NCI-H524 treated with DMSO at 0.1 percent for 48 hours (cell line): ENCODE data around the gene NOVA2.

Experiments used
- DNase-seq: peaks from one replicate; lab custom pipeline; 2025; lab: John Stamatoyannopoulos, UW

The NOVA2 gene

GRCh38 chr19:45960595-45961235, 12.9 kb downstream of the NOVA2 start:
- no peak for DNase-seq

- DNase-seq = no peak
Measured at GRCh38 chr19:45959517-45960025, 14.1 kb downstream of the NOVA2 start.

DNA sequence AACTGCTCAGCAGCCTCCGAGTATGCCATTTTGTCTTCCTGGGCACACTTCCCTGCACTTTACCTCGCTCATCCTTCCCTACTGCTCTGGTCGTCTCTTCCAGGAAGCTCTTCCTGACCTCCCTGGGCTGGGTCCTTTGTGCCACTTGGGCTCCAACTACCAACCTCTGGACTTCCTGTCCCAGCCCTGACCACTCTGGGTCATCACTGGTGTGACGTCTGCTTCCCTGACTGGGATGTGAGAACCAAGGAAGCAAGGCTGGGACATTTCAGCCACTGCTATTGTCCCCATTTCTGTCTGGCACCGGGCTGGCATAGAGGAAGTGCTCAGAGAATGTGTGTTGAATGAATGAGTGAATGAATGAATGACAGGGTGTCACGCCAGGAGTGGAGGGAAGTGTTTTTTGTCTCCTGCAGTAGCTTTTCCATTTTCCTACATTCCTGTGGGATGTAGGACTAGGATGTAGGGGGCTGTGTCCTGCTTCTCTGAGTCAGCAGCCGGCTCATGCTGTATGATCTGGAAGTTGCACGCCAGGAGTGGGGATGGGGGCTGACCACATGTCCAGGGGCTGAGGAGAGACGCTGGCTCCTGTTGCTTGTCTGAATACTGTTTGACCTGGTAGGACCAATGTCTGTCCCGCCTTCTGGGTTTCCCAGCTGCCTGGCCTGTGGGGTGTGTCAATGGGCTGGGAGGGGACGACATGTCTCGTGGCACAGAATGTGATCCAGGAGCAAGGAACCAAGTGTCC, 14.7 kb downstream of the NOVA2 start:
- no peak for DNase-seq

DNA sequence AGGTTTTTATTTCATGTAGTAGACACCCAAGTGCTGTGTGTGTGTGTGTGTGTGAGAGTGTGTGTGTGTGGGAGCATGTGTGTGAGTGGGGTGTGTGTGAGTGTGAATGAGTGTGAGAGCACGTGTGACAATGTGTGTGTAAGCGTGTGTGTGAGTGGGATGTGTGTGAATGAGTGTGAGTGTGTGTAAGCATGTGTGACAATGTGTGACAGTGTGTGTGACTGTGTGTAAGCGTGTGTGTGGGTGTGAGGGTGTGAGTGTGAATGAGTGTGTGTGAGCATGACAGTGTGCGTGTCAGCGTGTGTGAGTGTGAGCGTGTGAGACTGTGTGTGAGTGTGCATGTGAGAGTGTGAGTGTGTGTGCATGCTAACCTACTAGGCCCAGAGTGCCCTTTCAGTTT, 15.3 kb downstream of the NOVA2 start:
- no peak for DNase-seq

GRCh38 chr19:45955905-45956608, 17.6 kb downstream of the NOVA2 start:
- no peak for DNase-seq

DNA sequence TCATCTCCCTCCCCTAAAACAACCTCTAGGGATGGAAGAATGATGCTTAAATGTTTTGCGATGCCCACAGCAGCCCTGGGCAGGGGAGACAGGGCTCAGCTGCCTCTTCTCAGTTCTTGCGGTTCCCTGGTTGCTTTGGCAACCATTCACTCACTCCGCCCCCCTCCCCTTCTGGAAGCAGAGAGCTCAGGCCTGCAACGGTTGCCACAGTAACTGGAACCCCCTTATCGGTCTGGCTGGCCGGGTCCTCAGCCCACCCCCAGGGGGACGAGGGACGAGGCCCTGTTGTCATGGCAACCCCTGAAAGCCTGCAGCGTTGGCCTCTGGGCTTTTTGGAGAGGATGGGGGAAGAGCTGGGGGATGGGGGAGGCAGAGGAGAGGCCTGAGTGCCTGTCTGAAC, 19.5 kb downstream of the NOVA2 start:
- peak; percentile 15 for DNase-seq

GRCh38 chr19:45953676-45954075, 20.0 kb downstream of the NOVA2 start:
- no peak for DNase-seq

GRCh38 chr19:45952686-45953505, 20.8 kb downstream of the NOVA2 start:
- peak; percentile 76 for DNase-seq

- DNase-seq = no peak
Measured at GRCh38 chr19:45952341-45952685, 21.4 kb downstream of the NOVA2 start.

GRCh38 chr19:45947926-45948325, 25.7 kb downstream of the NOVA2 start:
- DNase-seq = no peak

DNA sequence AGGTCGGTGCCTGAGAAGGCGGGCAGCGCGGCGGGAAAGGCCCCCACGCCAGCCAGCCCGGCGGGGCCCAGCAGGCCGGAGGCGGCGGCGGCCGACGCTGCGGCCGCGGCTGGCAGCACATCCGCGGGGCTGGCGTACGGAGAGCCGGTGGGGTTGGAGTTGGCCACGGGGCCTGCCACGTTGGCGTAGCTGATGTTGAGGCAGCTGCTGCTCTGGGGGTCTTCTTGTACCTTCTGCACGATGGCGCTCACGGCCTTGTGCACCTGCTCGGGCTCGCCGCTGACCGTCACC, 33.2 kb downstream of the NOVA2 start:
- no peak for DNase-seq

- no peak for DNase-seq
Measured at GRCh38 chr19:45939792-45940514, 33.7 kb downstream of the NOVA2 start.

- no peak for DNase-seq
Measured at GRCh38 chr19:45938733-45939319, 34.8 kb downstream of the NOVA2 start.

- no peak for DNase-seq
Measured at GRCh38 chr19:45935267-45935666, 38.4 kb downstream of the NOVA2 start.

- no peak for DNase-seq
Measured at GRCh38 chr19:45934551-45935230, 39.0 kb downstream of the NOVA2 start.

GRCh38 chr19:45933759-45934158, 39.9 kb downstream of the NOVA2 start:
- no peak for DNase-seq

DNA sequence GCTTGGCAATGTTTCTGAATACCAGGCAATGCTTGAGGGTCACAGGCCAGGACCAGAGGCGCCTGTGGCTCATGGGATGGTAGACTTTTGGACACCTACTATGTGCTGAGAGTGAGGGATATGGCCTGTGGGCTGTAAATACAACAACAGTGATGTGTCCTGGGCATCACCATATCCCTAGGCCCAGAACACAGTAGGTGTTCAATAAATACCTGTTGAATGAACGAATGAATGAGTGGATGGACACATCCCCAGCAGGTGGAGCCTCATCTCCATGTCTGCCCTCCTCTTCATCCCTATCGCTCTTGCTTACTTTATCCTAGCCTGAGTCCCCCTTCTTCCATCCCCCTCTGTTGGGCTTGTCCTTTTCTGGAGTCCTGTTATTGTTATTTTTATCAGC, 42.6 kb downstream of the NOVA2 start:
- no peak for DNase-seq

DNA sequence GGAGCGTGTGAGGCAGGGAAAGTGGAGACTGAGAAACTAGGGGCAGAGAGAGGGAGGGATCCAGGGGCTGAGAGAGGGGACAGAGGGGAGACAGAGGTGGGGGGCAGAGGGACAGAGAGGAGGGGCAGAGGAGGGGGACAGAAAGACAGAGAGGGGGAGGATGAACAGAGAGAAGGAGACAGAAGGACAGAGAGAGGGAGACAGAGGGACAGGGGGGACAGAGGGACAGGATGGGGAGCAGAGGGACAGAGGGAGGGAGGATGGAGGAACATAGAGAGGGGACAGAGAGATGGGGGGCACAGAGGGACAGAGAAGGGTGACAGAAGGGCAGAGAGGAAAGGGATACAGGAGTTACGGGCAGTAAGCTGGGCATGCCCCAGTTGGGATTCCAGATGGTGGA, 44.4 kb downstream of the NOVA2 start:
- no peak for DNase-seq

GRCh38 chr19:45927565-45928261, 46.0 kb downstream of the NOVA2 start:
- peak; percentile 60 for DNase-seq

DNA sequence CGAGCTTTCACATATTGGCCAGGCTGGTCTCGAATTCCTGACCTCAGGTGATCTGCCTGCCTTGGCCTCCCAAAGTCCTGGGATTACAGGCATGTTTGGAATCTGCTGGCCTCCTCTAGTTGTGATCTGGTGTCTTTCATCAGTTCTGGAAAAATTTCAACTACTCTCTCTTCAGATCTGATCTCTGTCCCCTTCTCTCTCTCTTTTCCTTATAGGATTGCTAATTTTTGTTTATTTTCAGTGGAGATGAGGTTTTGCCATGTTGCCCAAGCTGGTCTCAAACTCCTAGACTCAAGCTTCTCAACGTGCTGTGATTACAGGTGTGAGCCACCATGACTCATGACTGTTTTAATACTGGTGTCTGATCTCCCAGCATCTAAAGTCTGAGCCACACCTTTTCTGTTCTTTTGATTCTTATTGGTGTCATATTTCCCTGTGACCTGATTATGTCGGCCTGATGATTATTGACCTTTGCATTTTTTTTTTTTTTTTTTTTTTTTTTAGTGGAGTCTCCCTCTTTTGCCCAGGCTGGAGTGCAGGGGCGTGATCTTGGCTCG, 48.7 kb downstream of the NOVA2 start:
- DNase-seq = no peak
